IPS-NIHi7 (cell line): ENCODE measurements around the gene ELF5.

Experiments
- DNase-seq: peaks from one replicate; pipeline ENCODE4 v3.0.0; 2012; ENCODE audit warnings: mixed read lengths; ENCODE audit errors: extremely low spot score

The ELF5 gene

GRCh38 chr11:34493468-34493867, 20.1 kb downstream of the ELF5 start:
- DNase-seq, result no peak

GRCh38 chr11:34492806-34493414, 20.7 kb downstream of the ELF5 start:
- DNase-seq, result peak; percentile 68

GRCh38 chr11:34490304-34490703, 23.3 kb downstream of the ELF5 start:
- DNase-seq, result no peak

GRCh38 chr11:34488855-34489557, 24.6 kb downstream of the ELF5 start:
- DNase-seq, result no peak

GRCh38 chr11:34487430-34487829, 26.2 kb downstream of the ELF5 start:
- DNase-seq, result no peak

GRCh38 chr11:34483106-34483874, 30.3 kb downstream of the ELF5 start:
- DNase-seq, result no peak

- DNase-seq, result no peak
Measured at GRCh38 chr11:34481307-34481706, 32.3 kb downstream of the ELF5 start.

- DNase-seq, result no peak
Measured at GRCh38 chr11:34480314-34480713, 33.3 kb downstream of the ELF5 start.

- DNase-seq, result no peak
Measured at GRCh38 chr11:34478845-34479663, 34.5 kb downstream of the ELF5 start.

GRCh38 chr11:34476849-34477248, 36.7 kb downstream of the ELF5 start:
- DNase-seq, result no peak

- DNase-seq, result no peak
Measured at GRCh38 chr11:34475656-34476055, 37.9 kb downstream of the ELF5 start.

GRCh38 chr11:34473603-34474169, 39.9 kb downstream of the ELF5 start:
- DNase-seq, result no peak

- peak; percentile 55 for DNase-seq
Measured at GRCh38 chr11:34468209-34468841, 45.3 kb downstream of the ELF5 start.

- DNase-seq, result no peak
Measured at GRCh38 chr11:34466802-34467488, 46.6 kb downstream of the ELF5 start.

GRCh38 chr11:34464591-34465051, 49.0 kb downstream of the ELF5 start:
- DNase-seq, result no peak

- no peak for DNase-seq
Measured at GRCh38 chr11:34461215-34461614, 52.4 kb downstream of the ELF5 start.

GRCh38 chr11:34460278-34460677, 53.3 kb downstream of the ELF5 start:
- DNase-seq, result no peak

GRCh38 chr11:34459507-34460162, 54.0 kb downstream of the ELF5 start:
- no peak for DNase-seq

GRCh38 chr11:34458525-34458924, 55.1 kb downstream of the ELF5 start:
- DNase-seq, result no peak

- no peak for DNase-seq
Measured at GRCh38 chr11:34457607-34458006, 56.0 kb downstream of the ELF5 start.
